HG03354 (cell line): ENCODE data around the gene NYNRIN.
"Not testable (repeated sequence)": the region's sequence is repeated elsewhere in the genome, so short reads cannot be mapped to it uniquely, and the experiment has no call there.

Experiments
- ATAC-seq: cut with Tn5 transposase; IDR thresholded peaks from one replicate; pipeline ENCODE4 v1.9.1; 2021; ENCODE audit warnings: mild to moderate bottlenecking; ENCODE audit not compliant: unreplicated experiment, poor library complexity, severe bottlenecking

The NYNRIN gene

DNA sequence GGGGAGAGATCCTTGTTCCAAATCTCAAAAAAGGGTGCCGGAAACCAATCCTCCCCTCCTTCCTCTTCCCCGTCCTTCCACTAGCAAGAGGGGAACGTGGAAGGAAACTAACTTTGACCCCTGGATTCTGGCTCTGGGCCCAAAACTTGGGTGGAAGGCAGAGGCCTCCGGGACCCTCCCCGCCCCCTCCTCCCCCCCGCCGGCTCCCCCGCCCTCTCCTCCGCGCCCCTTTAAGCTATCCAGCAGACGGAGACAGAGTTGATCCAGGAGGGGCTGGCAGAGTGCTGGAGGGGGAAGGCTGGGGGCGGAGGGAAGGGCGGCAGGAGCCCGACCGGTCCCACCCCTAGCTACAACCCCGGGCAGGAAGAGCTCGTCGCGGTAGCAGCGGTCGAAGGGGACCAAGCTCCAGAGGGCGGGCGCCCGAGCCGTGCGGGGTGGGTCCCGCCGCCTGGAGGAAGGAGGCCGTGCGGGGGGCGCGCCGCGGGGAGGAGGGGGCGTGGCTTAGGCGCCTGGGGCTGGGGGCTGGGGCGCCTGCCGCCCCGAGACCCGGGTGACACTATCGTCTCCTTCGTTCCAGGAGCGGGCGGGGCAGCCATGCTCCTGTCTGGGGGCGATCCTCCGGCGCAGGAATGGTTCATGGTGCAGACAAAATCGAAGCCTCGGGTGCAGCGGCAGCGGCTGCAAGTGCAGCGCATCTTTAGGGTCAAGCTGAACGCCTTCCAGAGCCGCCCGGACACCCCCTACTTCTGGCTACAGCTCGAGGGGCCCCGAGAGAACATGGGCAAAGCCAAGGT is at the start of gene NYNRIN:
TSS of gene NYNRIN (plus strand) at position 351 of the 794 bp plus-strand sequence. CDS start at position 595, 244 bp downstream.
- ATAC-seq = no peak

DNA sequence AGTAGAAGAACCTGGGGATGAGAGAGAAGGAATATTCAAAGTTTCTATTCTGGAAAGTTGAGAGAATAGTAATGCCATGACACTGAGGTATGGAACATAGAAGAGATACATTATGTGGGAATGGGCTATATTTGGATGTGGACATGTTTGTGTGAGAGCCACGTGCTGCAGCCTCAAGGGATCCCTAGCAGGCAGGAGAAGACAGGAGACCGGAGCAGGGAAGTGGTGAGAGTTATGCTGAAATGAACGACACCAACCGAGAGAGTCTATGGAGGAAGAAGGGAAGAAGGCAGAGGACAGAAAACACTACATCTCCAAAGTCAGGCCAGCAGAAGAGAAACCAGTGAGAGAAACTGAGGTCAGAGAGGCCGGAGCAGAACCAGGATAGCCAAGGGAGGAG is 49.1 kb upstream of the NYNRIN start:
- no peak for ATAC-seq

- no peak for ATAC-seq
Measured at GRCh38 chr14:24351517-24351916, 47.3 kb upstream of the NYNRIN start.

GRCh38 chr14:24353559-24354481 is 45.0 kb upstream of the NYNRIN start:
- ATAC-seq = no peak

DNA sequence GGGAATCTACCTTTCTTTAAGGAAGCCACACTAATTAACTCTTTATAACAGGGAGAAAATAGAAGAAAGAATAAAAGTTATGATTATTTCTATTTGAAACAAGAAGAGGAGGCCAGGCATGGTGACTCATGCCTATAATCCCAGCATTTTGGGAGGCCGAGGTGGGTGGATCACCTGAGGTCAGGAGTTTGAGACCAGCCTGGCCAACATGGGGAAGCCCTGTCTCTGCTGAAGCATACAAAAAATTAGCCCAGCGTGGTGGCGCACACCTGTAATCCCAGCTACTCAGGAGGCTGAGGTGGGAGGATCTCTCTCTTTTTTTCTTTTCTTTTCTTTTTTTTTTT is 44.3 kb upstream of the NYNRIN start:
- ATAC-seq = not testable (repeated sequence)

- no peak for ATAC-seq
Measured at GRCh38 chr14:24355009-24355408, 43.8 kb upstream of the NYNRIN start.

DNA sequence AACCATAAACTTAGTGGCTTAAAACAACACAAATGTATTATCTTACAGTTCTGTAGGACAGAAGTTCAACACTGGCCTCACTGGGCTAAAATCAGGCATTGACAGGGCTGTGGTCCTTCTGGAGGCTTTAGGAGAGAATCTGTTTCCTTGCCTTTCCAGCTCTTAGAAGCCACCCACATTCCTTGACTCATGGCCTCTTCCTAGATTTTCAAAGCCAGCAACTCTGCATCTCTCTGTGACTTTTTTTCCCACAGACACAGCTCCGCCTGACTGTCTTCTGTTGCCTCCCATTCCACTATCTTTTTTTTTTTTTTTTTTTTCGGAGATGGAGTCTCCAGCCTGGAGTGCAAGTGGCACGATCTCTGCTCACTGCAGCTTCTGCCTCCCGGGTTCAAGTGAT is 42.6 kb upstream of the NYNRIN start:
- ATAC-seq = no peak

DNA sequence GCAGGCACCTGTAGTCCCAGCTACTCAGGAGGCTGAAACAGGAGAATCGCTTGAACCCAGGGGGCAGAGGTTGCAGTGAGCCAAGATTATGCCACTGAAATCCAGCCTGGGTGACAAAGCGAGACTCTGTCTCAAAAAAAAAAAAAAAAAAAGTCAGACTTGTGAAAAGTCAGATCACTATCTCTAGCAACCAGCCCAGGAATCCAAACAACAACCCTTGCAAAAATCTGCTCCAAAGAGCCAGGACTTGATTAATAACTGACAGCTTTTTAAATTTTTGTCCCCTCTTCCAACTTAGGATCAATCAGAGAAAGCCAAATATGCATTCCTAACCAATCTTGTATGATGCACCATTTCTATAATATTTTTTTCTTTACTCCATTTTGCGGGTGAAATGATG is 38.5 kb upstream of the NYNRIN start:
- no peak for ATAC-seq

DNA sequence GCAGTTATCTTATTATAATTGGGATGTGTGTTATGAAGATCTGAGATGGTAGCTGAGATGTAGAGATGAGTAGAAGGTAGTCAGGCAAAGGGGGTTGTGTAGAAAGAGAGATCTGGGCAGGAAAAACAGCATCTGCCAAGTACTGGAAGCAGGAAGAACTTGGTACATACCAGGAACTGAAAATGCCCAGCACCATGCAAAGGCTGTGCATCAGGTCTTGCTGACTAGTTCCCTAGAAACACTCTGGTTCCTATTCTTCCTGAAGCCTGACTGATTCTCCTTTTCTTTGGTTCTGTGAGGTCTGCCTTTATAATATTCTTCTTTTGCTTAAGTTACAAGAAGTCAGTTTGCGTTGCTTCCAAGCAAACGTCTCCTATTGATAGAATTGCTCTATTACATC is 37.5 kb upstream of the NYNRIN start:
- no peak for ATAC-seq

- ATAC-seq = no peak
Measured at GRCh38 chr14:24362241-24362960, 36.4 kb upstream of the NYNRIN start.

GRCh38 chr14:24363401-24363800 is 35.4 kb upstream of the NYNRIN start:
- no peak for ATAC-seq

DNA sequence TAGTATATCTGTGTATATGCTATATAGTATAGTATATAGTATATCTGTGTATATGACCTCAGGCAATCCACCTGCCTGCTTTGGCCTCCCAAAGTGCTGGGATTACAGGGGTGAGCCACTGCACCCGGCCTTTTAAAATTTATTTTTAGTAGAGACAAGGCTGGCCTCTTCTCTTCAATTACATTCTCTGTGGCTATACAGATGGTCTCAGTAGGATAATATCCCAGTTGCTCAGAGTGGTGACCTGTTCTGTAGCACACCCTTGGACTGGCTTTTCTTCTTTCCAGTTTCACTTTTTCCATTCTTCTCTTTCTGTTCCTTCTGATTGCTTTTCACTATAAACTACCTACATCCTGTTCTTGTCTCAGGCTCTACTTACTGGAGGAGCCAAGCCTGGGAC is 34.0 kb upstream of the NYNRIN start:
- ATAC-seq = no peak

GRCh38 chr14:24365600-24366412 is 33.0 kb upstream of the NYNRIN start:
- peak; percentile 50 for ATAC-seq

GRCh38 chr14:24366413-24366720 is 32.4 kb upstream of the NYNRIN start:
- ATAC-seq = no peak

- ATAC-seq = peak; percentile 66
Measured at GRCh38 chr14:24366721-24367513, 31.9 kb upstream of the NYNRIN start.

DNA sequence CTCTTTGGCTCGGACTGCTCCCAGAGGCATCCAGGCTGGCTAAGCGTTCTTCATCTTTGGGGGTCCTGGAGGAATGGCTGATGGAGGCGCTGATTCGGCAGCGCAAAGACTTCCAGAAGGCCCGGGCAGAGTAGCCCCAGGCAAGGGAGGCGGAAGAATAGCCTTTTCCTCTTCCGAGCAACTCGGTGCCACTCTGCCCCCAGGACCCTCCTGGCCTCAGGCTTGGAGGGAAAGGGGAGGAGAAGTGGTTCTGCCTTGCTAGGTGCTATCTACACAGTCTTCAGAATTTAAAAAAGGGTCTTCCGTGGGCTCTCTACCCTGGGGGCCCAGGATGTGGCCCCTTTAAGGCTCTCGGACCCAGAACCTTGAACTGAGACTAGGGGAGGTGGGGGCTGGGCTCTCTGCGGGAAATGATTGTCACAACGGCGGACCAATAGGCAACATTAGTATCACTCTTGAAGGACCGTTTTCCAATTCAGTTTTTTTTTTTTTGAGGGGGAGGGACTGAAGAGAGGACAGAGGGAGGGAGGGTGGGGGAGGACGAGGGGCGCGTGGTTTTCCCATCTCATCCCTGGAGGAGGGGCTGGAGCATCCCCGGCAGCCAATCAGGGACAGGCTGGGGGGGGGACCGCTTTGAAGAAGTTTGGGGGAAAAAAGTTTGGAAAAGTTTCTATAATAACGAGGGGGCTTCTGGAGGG is 31.1 kb upstream of the NYNRIN start, which contains the start of gene NFATC4:
TSS of gene NFATC4 (plus strand) at position 671 of the 698 bp plus-strand sequence. CDS start 157 bp downstream, outside the sequence.
- ATAC-seq = peak; percentile 21

DNA sequence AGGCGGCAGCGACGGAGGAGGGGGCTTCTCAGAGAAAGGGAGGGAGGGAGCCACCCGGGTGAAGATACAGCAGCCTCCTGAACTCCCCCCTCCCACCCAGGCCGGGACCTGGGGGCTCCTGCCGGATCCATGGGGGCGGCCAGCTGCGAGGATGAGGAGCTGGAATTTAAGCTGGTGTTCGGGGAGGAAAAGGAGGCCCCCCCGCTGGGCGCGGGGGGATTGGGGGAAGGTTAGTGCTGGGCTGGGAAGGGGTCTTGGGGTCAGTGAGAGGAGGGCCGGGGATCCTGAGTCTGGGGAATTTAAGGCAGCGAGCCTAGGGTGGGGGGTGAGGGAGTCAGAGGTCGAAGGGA is 30.6 kb upstream of the NYNRIN start:
- no peak for ATAC-seq

- ATAC-seq = no peak
Measured at GRCh38 chr14:24368562-24369252, 30.1 kb upstream of the NYNRIN start.
